Thyroid gland (tissue), 4 donors: Measurements from ENCODE around the gene MMRN1.

Source experiments
- CTCF ChIP-seq, 6 experiments: fragments of 200-600 bp in 3 of 6; fragments of 450-650 bp in 3 of 6; sonication (generic) in 3 of 6; IDR thresholded peaks; one replicate each; pipeline ENCODE4 v1.5.1; 2016 to 2019; ENCODE audit warnings: antibody characterized with exemption in 6 of 6, mild to moderate bottlenecking in 2 of 6, inconsistent platforms in 1 of 6, moderate library complexity in 1 of 6
- POLR2A ChIP-seq, 2 donors: fragments of 450-650 bp; IDR thresholded peaks; one replicate each; pipeline ENCODE4 v1.6.1; 2017; ENCODE audit warnings: antibody characterized with exemption in 2 of 2, mild to moderate bottlenecking in 2 of 2, moderate library complexity in 1 of 2

- TF ChIP-seq CTCF (IDR thresholded peaks at IDR 0.05), result no peak
- TF ChIP-seq POLR2A (IDR thresholded peaks at IDR 0.05), result no peak
Measured at GRCh38 chr4:89992744-89993143, 98.1 kb downstream of the MMRN1 start.
